Colonic mucosa (tissue), 4 donors: ENCODE data around the gene PLD2. TPM values are rescaled to one million over a fixed set of nuclear protein-coding genes. Genes with fewer than 3 reads are reported as not detected.

Experiments used
- DNase-seq: peaks from one replicate; pipeline ENCODE4 v3.0.0-alpha.2; 2020
- H3K27ac ChIP-seq: fragments of 200-600 bp; one replicate; pipeline ENCODE4 v1.8.0; 2021
- H3K27me3 ChIP-seq: fragments of 200-600 bp; one replicate; pipeline ENCODE4 v1.8.0; 2021
- H3K36me3 ChIP-seq: fragments of 200-600 bp; one replicate; pipeline ENCODE4 v1.8.0; 2021
- H3K4me1 ChIP-seq: fragments of 200-600 bp; one replicate; pipeline ENCODE4 v1.8.0; 2021; ENCODE audit warnings: mild to moderate bottlenecking
- H3K4me3 ChIP-seq: fragments of 200-600 bp; one replicate; pipeline ENCODE4 v1.8.0; 2021
- H3K9ac ChIP-seq, 2 donors: one replicate each; pipeline ENCODE4 v1.7.0; 2013; ENCODE audit warnings: control low read depth in 2 of 2, low read depth in 2 of 2, low read length in 2 of 2
- H3K9me3 ChIP-seq: fragments of 200-600 bp; one replicate; pipeline ENCODE4 v1.8.0; 2021
- intact Hi-C: fragments of 100-400 bp; cut with DNase I; formaldehyde crosslinking; loops from one replicate; pipeline ENCODE4 v1.14.1; 2022
- total RNA-seq, 2 donors: library from RNA; stranded (reverse); fragmentation: NEBNext Ultra II Directional in 1 of 2; extraction: Animal tissue kit (Norgen Biotek cat#: 25700) in 1 of 2; gene quantifications; one replicate each; pipeline ENCODE4 v1.2.1, GENCODE V29; 2021
- TF ChIP-seq, protein P1 (sequence below): fragments of 200-600 bp; IDR thresholded peaks from one replicate; pipeline ENCODE4 v1.8.0; 2022; ENCODE audit warnings: antibody characterized with exemption, mild to moderate bottlenecking
- donor health status: healthy.
- donor health status: DM: no; HTN: no; CAD: no.
- donor health status: DM: no; HTN: no; CAD: no.

Gene PLD2, protein sequence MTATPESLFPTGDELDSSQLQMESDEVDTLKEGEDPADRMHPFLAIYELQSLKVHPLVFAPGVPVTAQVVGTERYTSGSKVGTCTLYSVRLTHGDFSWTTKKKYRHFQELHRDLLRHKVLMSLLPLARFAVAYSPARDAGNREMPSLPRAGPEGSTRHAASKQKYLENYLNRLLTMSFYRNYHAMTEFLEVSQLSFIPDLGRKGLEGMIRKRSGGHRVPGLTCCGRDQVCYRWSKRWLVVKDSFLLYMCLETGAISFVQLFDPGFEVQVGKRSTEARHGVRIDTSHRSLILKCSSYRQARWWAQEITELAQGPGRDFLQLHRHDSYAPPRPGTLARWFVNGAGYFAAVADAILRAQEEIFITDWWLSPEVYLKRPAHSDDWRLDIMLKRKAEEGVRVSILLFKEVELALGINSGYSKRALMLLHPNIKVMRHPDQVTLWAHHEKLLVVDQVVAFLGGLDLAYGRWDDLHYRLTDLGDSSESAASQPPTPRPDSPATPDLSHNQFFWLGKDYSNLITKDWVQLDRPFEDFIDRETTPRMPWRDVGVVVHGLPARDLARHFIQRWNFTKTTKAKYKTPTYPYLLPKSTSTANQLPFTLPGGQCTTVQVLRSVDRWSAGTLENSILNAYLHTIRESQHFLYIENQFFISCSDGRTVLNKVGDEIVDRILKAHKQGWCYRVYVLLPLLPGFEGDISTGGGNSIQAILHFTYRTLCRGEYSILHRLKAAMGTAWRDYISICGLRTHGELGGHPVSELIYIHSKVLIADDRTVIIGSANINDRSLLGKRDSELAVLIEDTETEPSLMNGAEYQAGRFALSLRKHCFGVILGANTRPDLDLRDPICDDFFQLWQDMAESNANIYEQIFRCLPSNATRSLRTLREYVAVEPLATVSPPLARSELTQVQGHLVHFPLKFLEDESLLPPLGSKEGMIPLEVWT
- 10 to 100 TPM; 18.8 to 28.3 TPM for total RNA-seq

DNA sequence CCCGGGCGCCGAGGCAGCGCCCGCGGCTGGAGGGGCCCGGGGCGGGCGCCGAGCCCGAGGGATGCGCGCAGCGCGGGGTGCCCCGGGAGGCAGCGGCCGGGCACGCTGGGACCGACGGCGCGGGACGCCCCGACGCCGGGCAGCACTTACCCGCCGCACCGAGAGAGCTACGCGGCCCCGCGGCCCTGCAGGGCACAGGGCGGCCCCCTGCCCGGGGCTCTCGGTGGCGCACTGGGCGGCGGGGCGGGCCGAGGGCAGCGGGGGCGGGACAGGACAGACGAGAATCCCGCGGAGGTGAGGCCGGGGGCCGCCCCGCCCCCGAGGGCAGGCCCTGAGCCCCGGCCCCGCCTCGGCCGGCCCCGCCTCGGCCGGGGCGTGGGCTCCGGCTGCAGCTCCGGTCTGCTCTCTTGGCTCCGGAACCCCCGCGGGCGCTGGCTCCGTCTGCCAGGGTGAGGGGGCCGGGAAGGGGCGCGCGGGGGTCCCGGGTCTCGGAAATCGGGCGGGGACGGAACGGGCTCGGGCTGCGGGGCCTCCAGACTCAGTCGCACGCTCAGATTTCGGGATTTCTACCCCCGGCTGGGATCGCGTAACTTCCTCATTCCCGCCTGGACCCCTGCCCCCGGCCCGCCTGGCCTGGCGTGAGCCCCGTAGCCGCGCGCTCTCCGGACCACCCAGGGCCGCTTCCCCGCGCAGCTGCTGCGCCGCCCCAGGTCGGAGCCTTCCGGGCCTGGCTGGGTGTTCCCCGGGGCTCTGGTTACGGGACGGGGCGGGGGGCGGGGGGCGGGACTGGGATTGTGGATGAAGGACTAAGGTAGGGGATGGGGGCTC is at the start of gene PLD2:
Gene PLD2, plus strand, starts transcription at position 376 of the 828 bp plus-strand sequence. CDS start 621 bp downstream, outside the sequence.
- Histone ChIP-seq H3K4me1 (peaks cover 10% of the 10 kb centered on the region), H3K27me3 (no peaks in the 10 kb centered on the region), H3K27ac (peak within 1 kb of the TSS; percentile 69), H3K36me3 (no peaks in the 10 kb centered on the region), H3K9ac (peak within 1 kb of the TSS; percentile 63 to 78), H3K4me3 (peak within 1 kb of the TSS; percentile 86), H3K9me3 (no peaks in the 10 kb centered on the region)
- intact Hi-C loops, result no loop called here
- TF ChIP-seq, protein P1, sequence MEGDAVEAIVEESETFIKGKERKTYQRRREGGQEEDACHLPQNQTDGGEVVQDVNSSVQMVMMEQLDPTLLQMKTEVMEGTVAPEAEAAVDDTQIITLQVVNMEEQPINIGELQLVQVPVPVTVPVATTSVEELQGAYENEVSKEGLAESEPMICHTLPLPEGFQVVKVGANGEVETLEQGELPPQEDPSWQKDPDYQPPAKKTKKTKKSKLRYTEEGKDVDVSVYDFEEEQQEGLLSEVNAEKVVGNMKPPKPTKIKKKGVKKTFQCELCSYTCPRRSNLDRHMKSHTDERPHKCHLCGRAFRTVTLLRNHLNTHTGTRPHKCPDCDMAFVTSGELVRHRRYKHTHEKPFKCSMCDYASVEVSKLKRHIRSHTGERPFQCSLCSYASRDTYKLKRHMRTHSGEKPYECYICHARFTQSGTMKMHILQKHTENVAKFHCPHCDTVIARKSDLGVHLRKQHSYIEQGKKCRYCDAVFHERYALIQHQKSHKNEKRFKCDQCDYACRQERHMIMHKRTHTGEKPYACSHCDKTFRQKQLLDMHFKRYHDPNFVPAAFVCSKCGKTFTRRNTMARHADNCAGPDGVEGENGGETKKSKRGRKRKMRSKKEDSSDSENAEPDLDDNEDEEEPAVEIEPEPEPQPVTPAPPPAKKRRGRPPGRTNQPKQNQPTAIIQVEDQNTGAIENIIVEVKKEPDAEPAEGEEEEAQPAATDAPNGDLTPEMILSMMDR, result no peak
- DNase-seq, result peak; percentile 93

DNA sequence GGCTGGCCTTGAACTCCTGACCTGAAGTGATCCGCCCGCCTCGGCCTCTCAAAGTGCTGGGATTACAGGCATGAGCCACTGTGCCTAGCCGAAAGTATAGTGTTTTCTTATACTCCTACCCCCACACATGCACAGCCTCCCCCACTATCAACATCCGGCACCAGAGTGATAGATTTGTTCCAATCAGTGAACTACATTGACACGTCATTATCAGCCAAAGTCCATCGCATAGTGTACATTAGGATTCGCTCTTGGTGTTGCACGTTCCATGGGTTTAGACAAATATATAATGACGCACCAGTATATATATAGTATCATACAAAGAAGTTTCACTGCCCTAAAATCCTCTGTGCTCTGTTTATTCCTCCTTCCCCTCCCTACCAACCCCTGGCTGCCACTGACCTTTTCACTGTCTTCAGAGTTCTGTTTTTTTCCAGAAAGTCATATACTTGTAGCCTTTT is 47.1 kb upstream of the PLD2 start:
- Histone ChIP-seq H3K4me1 (no peaks in the 10 kb centered on the region), H3K9ac (no peak overlapping the region), H3K9me3 (no peaks in the 10 kb centered on the region), H3K36me3 (no peaks in the 10 kb centered on the region), H3K27me3 (no peaks in the 10 kb centered on the region), H3K27ac (no peak overlapping the region), H3K4me3 (no peak overlapping the region)
- DNase-seq, result no peak
- TF ChIP-seq, protein P1, result no peak
- intact Hi-C loops, result no loop called here

DNA sequence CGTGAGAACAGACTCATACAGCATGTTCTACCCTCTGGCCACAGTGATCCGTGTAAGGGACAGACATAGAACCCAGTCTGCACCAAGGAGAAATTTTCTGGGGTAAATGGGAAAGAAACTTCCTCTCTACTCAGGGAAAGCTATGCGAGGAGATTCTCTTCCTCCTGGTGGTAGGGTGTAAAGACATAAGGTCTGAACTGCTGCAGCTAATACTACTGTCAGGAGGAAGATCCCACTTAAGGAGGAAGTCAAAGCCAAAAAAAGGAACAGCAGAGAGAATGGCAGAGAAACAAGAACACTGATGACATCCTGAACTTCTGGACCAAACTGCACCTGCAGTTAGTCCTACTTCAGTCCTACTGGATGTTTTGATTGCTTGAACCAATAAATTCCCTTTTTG is 42.4 kb upstream of the PLD2 start:
- DNase-seq, result no peak
- TF ChIP-seq, protein P1, result no peak
- Histone ChIP-seq H3K9me3 (no peaks in the 10 kb centered on the region), H3K4me1 (no peaks in the 10 kb centered on the region), H3K9ac (no peak overlapping the region), H3K4me3 (no peak overlapping the region), H3K36me3 (no peaks in the 10 kb centered on the region), H3K27ac (no peak overlapping the region), H3K27me3 (no peaks in the 10 kb centered on the region)
- intact Hi-C loops, result no loop called here

DNA sequence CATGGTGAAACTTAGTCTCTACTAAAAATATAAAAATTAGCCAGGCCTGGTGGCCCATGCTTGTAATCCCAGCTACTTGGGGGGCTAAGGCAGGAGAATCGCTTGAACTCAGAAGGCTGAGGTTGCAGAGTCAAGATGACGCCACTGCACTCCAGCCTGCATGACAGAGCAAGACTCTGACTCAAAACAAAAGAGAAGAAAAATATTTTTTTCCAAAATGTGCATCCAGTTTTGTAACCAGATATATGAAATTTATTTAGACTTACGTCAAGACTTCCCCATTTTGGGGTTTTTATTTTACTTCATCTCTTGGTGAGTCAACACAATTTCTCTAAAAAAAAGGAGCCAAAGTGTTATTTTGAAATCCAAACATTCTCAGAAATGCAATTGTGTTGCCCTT is 40.8 kb upstream of the PLD2 start:
- no peak overlapping the region for H3K27ac ChIP-seq
- TF ChIP-seq, protein P1, result no peak
- no peaks in the 10 kb centered on the region for H3K36me3 ChIP-seq
- no peaks in the 10 kb centered on the region for H3K9me3 ChIP-seq
- DNase-seq, result no peak
- H3K4me1 ChIP-seq, result no peaks in the 10 kb centered on the region
- H3K27me3 ChIP-seq, result no peaks in the 10 kb centered on the region
- no peak overlapping the region for H3K9ac ChIP-seq
- no peak overlapping the region for H3K4me3 ChIP-seq
- intact Hi-C loops, result no loop called here

DNA sequence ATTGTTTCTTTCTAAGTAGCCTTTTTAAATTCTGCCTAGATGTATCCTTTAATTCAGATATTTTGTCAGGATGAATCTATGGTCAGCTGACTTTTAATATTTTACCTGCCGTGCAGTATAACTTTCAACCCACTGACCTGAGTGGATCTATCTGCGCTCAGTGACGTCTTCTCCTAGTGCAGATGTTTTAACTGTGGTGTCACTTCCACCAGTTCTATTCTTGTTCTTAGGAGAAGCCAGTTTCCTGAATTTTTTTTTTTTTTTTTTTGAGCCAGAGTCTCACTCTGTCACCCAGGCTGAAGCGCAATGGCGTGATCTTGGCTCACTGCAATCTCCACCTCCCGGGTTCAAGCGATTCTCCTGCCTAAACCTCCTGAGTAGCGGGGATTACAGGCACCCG is 40.2 kb upstream of the PLD2 start:
- H3K4me3 ChIP-seq, result no peak overlapping the region
- no peaks in the 10 kb centered on the region for H3K27me3 ChIP-seq
- no peaks in the 10 kb centered on the region for H3K9me3 ChIP-seq
- no peak for DNase-seq
- intact Hi-C loops, result no loop called here
- TF ChIP-seq, protein P1, result no peak
- H3K9ac ChIP-seq, result no peak overlapping the region
- no peaks in the 10 kb centered on the region for H3K36me3 ChIP-seq
- H3K4me1 ChIP-seq, result no peaks in the 10 kb centered on the region
- H3K27ac ChIP-seq, result no peak overlapping the region
